HG03064 (cell line): Measurements from ENCODE around the gene ZC3H7A.

Experiments used
- ATAC-seq: cut with Tn5 transposase; IDR thresholded peaks from one replicate; pipeline ENCODE4 v1.9.1; 2021; ENCODE audit warnings: low read depth; ENCODE audit not compliant: unreplicated experiment

The ZC3H7A gene

DNA sequence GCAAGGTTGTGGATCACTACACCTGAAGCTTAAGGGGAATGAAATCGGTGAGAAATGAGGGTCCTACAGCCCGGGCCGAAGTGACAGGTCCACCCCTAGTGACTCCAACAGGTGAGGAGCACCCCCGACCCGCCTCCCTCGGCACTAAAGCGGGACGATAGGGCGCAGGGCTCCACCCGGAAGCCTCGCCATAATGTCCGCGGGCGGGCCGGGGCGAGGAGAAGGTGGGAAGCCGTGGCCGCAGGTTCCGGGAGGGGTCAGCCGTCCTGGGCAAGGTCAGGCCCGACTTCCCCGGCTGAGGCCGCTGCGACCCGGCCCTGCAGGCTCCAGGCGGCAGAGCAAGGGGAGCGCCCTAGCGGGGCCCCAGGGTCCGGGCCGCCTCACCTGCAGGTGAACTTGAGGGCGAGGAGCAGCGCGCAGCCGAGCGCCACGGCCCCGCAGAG is 54.9 kb downstream of the ZC3H7A start:
- ATAC-seq = peak; percentile 17

GRCh38 chr16:11740567-11740966 is 56.5 kb downstream of the ZC3H7A start:
- no peak for ATAC-seq

DNA sequence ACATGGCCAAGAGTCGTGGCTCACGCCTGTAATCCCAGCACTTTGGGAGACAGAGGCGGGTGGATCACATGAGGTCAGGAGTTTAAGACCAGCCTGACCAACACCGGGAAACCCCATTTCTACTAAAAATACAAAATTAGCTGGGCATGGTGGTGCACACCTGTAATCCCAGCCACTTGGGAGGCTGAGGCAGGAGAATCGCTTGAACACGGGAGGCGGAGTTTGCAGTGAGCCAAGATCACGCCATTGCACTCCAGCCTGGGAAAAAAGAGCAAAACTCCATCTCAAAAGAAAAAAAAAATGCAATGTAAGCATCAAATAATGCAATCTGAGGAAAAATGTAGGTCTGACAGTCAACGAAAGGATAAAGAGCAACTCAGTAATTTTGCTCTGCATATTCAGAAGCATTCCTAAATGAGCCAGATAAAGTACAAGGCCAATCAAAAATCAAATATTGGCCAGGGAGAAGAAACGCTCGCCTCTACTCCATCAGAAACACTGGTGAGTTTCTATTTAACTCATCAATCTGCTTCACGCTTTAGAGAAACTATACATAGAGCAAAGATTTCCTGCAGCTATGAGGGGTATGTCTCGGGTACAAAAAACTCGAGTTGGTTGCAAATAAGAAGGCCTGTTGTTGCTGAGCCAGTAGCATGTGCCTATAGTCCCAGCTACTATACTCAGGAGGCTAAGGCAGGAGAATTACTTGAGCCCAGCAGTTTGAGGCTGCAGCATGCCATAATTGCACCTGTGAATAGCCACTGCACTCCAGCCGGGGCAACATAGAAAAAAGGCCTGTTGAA is 58.1 kb downstream of the ZC3H7A start:
- no peak for ATAC-seq

GRCh38 chr16:11737713-11738112 is 59.3 kb downstream of the ZC3H7A start:
- ATAC-seq = no peak

DNA sequence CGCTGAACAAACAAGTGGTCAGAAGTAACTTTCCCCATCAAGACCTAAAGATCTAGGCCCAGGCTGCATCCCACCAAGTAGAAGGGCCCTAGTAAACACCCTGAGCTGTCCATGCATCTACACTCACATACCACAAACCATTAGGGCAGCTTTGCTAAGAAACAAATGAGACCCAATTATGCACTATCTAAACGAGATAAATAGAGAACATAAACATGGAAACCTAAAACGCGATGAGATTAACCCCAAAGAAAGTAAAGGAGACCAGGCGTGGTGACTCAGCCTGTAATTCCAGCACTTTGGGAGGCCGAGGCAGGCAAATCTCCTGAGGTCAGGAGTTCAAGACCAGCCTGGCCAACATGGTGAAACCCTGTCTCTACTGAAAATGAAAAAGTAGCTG is 60.2 kb downstream of the ZC3H7A start:
- ATAC-seq = no peak

GRCh38 chr16:11735787-11736186 is 61.3 kb downstream of the ZC3H7A start:
- ATAC-seq = no peak

- ATAC-seq = no peak
Measured at GRCh38 chr16:11734653-11735043, 62.4 kb downstream of the ZC3H7A start.

- ATAC-seq = no peak
Measured at GRCh38 chr16:11734025-11734652, 62.9 kb downstream of the ZC3H7A start.

DNA sequence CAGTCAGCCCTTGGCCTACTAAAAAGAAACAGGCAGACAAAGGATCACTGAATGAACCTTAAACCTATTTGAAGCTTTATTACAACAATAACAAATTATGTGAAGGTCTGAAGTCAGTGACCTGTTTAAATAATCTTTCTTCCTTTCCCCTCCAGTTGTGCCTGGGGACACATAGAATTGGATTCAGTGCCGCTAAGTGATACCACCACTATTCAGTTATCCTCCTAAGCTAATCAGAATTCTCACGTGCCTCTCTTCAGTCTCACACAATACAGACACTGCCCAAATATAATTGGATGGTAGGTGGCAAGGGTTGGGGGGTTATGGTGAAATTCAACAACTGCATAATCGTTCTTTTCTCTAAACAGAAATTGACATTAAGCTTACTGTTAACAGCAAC is 65.8 kb downstream of the ZC3H7A start:
- ATAC-seq = no peak

GRCh38 chr16:11729787-11730186 is 67.3 kb downstream of the ZC3H7A start:
- ATAC-seq = no peak

- no peak for ATAC-seq
Measured at GRCh38 chr16:11727796-11728543, 69.1 kb downstream of the ZC3H7A start.

- ATAC-seq = no peak
Measured at GRCh38 chr16:11726008-11726407, 71.0 kb downstream of the ZC3H7A start.

GRCh38 chr16:11725457-11725856 is 71.6 kb downstream of the ZC3H7A start:
- ATAC-seq = no peak

DNA sequence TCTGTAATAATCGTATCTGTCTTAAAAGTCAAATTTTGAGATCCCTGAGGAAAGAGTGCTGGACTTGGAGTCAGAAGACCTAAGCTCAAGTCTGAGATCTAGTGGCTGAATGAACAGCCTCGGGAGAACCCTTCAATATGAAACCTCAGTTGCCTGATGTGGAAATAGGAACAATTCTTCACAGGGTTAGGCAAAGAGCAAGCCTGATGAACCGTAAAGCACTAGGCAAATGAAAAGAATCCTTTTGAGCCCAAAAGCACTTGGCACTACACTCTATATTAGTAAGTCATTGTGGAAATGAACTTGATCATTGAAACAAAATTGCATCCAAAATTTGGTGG is 74.6 kb downstream of the ZC3H7A start:
- no peak for ATAC-seq

- no peak for ATAC-seq
Measured at GRCh38 chr16:11721781-11722467, 75.1 kb downstream of the ZC3H7A start.

GRCh38 chr16:11719762-11720161 is 77.3 kb downstream of the ZC3H7A start:
- no peak for ATAC-seq

DNA sequence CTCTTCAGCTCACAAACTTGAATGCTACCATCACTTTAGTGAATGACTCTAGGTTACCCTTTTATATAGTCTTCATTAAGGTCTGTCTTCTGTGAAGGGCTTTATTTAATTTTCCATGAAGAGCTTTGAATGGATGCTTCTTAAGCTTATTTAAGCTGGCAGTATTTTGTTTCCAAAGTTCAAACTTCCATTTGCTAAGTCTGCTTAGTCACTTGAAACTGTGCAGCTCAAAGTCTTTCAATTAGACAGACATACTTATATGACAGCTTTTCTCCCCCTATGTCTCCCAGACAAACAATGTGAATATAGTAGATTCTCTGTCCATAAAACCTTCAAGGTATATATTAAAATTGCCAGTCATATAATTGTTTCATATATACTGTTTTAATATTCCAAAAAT is 77.9 kb downstream of the ZC3H7A start:
- ATAC-seq = no peak

- no peak for ATAC-seq
Measured at GRCh38 chr16:11717811-11718210, 79.2 kb downstream of the ZC3H7A start.

- ATAC-seq = no peak
Measured at GRCh38 chr16:11716336-11716735, 80.7 kb downstream of the ZC3H7A start.

GRCh38 chr16:11715246-11715947 is 81.7 kb downstream of the ZC3H7A start:
- ATAC-seq = no peak
